HT1080 (cell line): Measurements from ENCODE around the gene CETP. TPM values are rescaled to one million over a fixed set of nuclear protein-coding genes. Genes with fewer than 3 reads are reported as not detected.
"Not testable (repeated sequence)": the region's sequence is repeated elsewhere in the genome, so short reads cannot be mapped to it uniquely, and the experiment has no call there.

Source experiments
- DNase-seq: peaks from one replicate; pipeline ENCODE4 v3.0.0-alpha.2; 2015; ENCODE audit warnings: low read depth
- total RNA-seq: library from RNA; depleted of rRNA; stranded (reverse); fragments of >200 nt; shearing (Covaris generic); gene quantifications from 2 replicates; pipeline ENCODE4 v1.2.3, GENCODE V29; 2014

CETP gene
- total RNA-seq, 1 experiment from 2014 or later, result not detected

- DNase-seq, result no peak
These were observed 35.5 kb downstream of the CETP start for GRCh38 chr16:56997264-56997663.

- DNase-seq, result no peak
These were observed 36.2 kb downstream of the CETP start for GRCh38 chr16:56997931-56998330.

GRCh38 chr16:56998352-56998751, 36.6 kb downstream of the CETP start:
- no peak for DNase-seq

- DNase-seq, result no peak
These were observed 37.1 kb downstream of the CETP start for GRCh38 chr16:56998861-56999260.

- DNase-seq, result no peak
These were observed 37.9 kb downstream of the CETP start for GRCh38 chr16:56999409-57000270.

GRCh38 chr16:57000271-57001025, 38.7 kb downstream of the CETP start:
- peak; percentile 95 for DNase-seq

GRCh38 chr16:57001026-57001679, 39.4 kb downstream of the CETP start:
- DNase-seq, result no peak

GRCh38 chr16:57003439-57004386, 42.0 kb downstream of the CETP start:
- no peak for DNase-seq

- no peak for DNase-seq
These were observed 42.9 kb downstream of the CETP start for GRCh38 chr16:57004387-57005250.

- DNase-seq, result not testable (repeated sequence)
These were observed 43.8 kb downstream of the CETP start for GRCh38 chr16:57005597-57005996.

GRCh38 chr16:57007050-57007449, 45.3 kb downstream of the CETP start:
- DNase-seq, result no peak

- no peak for DNase-seq
These were observed 45.8 kb downstream of the CETP start for GRCh38 chr16:57007530-57007929.

- no peak for DNase-seq
These were observed 46.7 kb downstream of the CETP start for GRCh38 chr16:57008440-57008839.

GRCh38 chr16:57009643-57010170, 48.0 kb downstream of the CETP start:
- DNase-seq, result no peak

GRCh38 chr16:57012353-57012752, 50.6 kb downstream of the CETP start:
- DNase-seq, result no peak

- DNase-seq, result peak; percentile 61
These were observed 51.5 kb downstream of the CETP start for GRCh38 chr16:57013229-57013628.

- no peak for DNase-seq
These were observed 52.2 kb downstream of the CETP start for GRCh38 chr16:57013902-57014301.

GRCh38 chr16:57016301-57016700, 54.6 kb downstream of the CETP start:
- no peak for DNase-seq

- DNase-seq, result no peak
These were observed 55.1 kb downstream of the CETP start for GRCh38 chr16:57016831-57017230.

GRCh38 chr16:57017251-57017650, 55.5 kb downstream of the CETP start:
- DNase-seq, result peak; percentile 86
